COLO829 (cell line): Measurements from ENCODE around the gene MN1.

ENCODE experiments used
- DNase-seq: peaks from one replicate; pipeline ENCODE4 v3.0.0; 2012; ENCODE audit warnings: low spot score

MN1 gene

GRCh38 chr22:27827604-27828587, 26.3 kb upstream of the MN1 start:
- no peak for DNase-seq

GRCh38 chr22:27825174-27825573, 23.6 kb upstream of the MN1 start:
- no peak for DNase-seq

- no peak for DNase-seq
These were observed 21.7 kb upstream of the MN1 start for GRCh38 chr22:27823221-27823620.

GRCh38 chr22:27820896-27821866, 19.6 kb upstream of the MN1 start:
- peak; percentile 97 for DNase-seq

GRCh38 chr22:27816552-27816951, 15.0 kb upstream of the MN1 start:
- DNase-seq = no peak

- no peak for DNase-seq
These were observed 14.4 kb upstream of the MN1 start for GRCh38 chr22:27815826-27816530.

GRCh38 chr22:27814993-27815392, 13.4 kb upstream of the MN1 start:
- DNase-seq = no peak

GRCh38 chr22:27811778-27812177, 10.2 kb upstream of the MN1 start:
- no peak for DNase-seq

GRCh38 chr22:27810609-27811151, 9.1 kb upstream of the MN1 start:
- no peak for DNase-seq

- no peak for DNase-seq
These were observed 8.4 kb upstream of the MN1 start for GRCh38 chr22:27809700-27810608.

GRCh38 chr22:27809226-27809603, 7.7 kb upstream of the MN1 start:
- DNase-seq = no peak

GRCh38 chr22:27808451-27809225, 7.1 kb upstream of the MN1 start:
- DNase-seq = no peak

- no peak for DNase-seq
These were observed 4.3 kb upstream of the MN1 start for GRCh38 chr22:27805841-27806240.

- peak; percentile 16 for DNase-seq
These were observed 3.1 kb upstream of the MN1 start for GRCh38 chr22:27804470-27805297.

GRCh38 chr22:27803841-27804415, 2.4 kb upstream of the MN1 start:
- no peak for DNase-seq

- DNase-seq = no peak
These were observed 954 bp upstream of the MN1 start for GRCh38 chr22:27802346-27803073.

- no peak for DNase-seq
These were observed 347 bp downstream of the MN1 start for GRCh38 chr22:27801202-27801615.
